T47D (cell line): Measurements from ENCODE around the gene WDR27.
"Not testable (repeated sequence)": the region's sequence is repeated elsewhere in the genome, so short reads cannot be mapped to it uniquely, and the experiment has no call there.

Experiments used
- DNase-seq, 2 experiments: peaks; one replicate each; pipeline versions ENCODE4 v3.0.0 to v3.0.0-alpha.2; 2011 to 2012; ENCODE audit warnings: low read depth in 1 of 2, low spot score in 1 of 2
- JUND ChIP-seq: IDR thresholded peaks from 2 replicates; pipeline ENCODE4 v1.6.1; 2012; ENCODE audit warnings: low read depth
- in situ Hi-C: cut with HindIII; loops from 2 replicates; pipeline ENCODE4 v1.10.0; 2016; ENCODE audit warnings: low sequenced_read_pairs, low pct_unique_long_range_greater_than_20kb

WDR27 gene

DNA sequence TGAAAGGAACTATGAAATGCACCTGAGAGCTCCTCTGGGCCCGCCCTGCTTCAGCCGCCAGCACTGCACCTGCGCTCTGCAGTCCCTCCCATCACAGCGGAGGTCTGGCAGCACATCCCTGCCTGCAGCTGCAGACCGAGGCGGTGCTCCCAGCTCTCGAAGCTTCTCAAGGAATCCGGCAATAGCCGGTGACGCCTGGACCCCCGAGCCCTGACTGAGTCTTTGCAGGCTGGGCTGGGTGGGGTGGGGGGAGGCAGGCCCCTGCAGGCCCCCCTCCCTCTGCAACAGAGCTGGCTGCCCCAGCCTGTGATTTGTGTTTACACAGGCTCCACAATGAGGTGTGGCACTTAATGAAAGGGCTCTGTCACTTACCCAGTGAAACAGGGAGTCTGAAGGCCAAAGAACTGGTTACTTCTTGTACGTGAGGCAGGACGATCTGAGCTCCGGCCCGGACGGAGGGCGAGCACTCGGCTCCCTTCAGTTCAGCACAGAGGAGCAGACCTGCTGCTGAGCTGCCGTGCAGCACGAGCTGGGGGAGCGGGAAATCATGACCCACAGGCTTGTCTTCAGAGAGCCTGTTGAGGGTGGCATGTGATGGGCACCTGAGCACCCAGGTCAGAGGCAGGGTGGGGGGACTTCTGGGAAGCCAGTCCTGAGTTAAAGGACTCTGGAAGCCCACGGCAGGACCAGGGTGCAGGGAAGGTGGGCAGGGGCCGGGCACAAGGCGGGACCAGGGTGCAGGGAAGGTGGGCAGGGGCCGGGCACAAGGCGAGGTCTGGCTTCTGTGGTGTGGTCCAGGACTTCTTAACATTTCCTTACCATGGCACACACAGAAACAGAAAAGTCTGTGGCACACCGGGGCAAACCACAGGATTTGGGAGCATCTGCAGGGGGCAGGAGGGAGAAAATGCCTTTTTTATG, 255.9 kb downstream of the WDR27 start:
- no peak for TF ChIP-seq JUND
- no peak for DNase-seq
- in situ Hi-C loops, result no loop called here

DNA sequence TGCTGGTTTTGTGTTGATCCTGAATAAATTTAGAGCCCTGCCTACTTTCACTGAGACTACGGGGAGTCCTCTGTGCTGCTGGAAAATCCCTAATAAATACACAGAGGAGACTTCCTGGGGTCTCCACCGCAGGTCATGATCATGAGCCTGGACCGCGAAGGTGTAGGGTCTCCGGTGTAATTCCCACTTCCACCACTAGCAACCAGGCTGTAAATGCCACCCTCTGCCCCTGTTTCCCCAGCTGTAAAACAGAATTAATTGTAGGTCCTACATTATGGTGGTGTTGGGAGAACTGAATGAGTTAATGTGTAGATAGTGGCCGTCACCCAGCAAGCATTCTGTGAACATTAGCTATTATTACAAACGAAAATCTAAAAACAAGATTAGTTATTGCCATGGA, 256.6 kb downstream of the WDR27 start:
- no peak for TF ChIP-seq JUND
- in situ Hi-C loops, result no loop called here
- DNase-seq, result no peak

GRCh38 chr6:169441292-169441691, 260.5 kb downstream of the WDR27 start:
- no peak for TF ChIP-seq JUND
- in situ Hi-C loops, result no loop called here
- DNase-seq, result no peak

DNA sequence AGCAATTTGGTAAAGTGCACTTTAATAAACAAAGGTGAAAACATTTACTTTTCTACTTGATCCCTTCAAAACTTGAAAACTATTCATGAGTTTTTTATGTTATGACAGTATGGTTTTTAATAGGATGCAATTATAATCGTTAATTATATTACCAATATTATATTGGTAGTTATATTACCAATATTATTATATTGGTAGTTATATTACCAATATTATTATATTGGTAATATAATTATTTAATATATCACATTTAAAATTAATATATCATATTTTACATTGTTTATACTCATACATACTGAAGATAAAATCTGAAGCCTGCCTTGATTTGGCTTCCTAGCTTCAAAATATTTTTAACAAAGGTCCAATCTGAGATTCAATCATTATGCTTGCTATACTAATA, 262.1 kb downstream of the WDR27 start:
- DNase-seq, result no peak
- no peak for TF ChIP-seq JUND
- in situ Hi-C loops, result no loop called here

DNA sequence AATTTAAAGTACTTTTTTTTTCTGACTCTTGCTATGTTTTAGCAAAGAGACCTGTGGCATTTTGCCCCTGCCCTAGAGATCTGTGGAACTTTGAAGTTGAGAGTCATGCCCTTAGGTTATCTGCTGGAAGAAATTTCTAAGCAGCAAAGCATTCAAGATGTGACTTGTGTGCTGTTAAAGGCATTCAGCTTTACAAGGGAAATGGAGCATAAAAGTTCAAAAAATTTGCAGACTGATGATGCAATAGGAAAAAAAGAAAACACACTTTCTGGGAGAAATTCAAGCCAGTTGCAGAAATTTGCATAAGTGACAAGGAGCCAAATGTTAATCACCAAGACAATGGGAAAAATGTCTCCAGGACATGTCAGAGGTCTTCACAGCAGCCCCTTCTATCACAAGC, 267.3 kb downstream of the WDR27 start:
- DNase-seq, in situ Hi-C loops: not testable (repeated sequence)

DNA sequence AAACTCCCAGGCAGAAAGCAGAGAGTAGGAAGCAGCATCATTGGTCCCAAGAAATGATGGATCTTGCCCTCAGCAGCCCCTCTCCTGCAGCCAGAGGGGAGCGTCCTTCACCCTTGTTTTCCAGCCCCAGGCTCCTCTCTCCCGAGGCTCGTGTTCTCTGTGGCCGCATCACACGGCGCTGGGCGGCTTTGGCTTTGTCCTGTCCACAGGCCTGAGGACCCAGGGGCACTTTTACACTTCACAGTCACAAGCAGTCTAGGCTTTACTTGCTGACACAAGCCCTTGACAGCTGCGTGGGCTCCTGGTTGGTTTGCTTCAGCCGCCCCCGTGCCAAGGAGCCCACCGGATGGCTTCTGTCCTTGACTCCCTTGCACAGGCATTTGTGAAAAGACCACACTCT, 272.8 kb downstream of the WDR27 start:
- in situ Hi-C loops, result no loop called here
- no peak for TF ChIP-seq JUND

DNA sequence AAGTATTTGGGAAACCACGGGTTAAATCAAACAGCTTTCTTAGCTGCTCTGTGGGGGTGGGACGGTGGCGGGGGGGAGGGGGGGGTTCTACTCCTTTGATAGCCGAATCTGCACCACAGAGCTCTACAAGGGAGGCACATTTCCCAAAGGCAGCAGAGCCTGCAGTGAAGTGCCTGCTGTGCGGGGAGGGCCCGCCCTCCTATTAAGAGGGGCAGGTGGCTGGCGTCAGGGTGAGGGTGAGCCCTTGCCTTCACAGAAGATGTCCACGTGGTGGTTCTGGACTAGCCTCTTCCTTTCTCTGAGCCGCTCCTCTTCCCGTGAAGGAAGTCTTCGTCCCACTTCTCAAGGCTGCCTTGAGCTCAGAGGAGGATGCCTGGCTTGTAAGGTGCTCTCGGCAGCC, 273.3 kb downstream of the WDR27 start:
- no peak for TF ChIP-seq JUND
- in situ Hi-C loops, result no loop called here
- no peak for DNase-seq

More for the DNA sequence above, 272.8 kb downstream of the WDR27 start:
- no peak for DNase-seq

GRCh38 chr6:169427856-169428255, 274.0 kb downstream of the WDR27 start:
- in situ Hi-C loops, result no loop called here
- DNase-seq, result no peak
- TF ChIP-seq JUND, result no peak

GRCh38 chr6:169426611-169427010, 275.2 kb downstream of the WDR27 start:
- in situ Hi-C loops, result no loop called here

DNA sequence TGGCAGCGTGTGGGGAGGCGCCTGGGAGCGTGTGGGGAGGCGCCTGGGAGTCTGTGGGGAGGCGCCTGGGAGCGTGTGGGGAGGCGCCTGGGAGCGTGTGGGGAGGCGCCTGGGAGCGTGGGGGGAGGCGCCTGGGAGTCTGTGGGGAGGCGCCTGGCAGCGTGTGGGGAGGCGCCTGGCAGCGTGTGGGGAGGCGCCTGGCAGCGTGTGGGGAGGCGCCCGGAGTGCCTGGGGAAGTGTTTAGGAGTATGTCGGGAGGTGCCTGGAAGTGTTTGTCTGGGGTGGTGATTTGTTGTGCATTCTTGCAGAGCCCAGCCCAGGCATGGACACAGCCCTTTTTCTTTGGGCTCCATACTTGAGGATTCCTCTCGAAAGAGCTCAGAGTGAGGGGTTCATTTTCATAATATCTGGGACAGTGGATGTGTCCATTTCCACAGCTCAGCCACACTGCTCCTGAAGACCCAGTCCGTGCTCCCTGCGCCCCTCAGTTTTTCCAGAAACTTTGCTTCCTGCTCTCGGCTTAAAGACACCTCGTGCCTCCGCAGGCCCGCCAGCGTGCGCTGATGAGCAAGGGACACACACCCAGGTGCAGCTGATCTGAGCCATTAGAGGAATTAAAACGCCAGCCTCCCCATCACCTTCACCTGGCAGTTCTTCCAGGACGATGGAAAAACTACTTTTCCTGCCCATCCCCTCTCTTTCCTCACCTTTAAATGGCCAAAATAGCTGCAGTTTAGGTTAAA, 276.0 kb downstream of the WDR27 start:
- no peak for TF ChIP-seq JUND
- DNase-seq, result no peak
- in situ Hi-C loops, result no loop called here

More at GRCh38 chr6:169426611-169427010, 275.2 kb downstream of the WDR27 start:
- TF ChIP-seq JUND, result no peak
- no peak for DNase-seq

DNA sequence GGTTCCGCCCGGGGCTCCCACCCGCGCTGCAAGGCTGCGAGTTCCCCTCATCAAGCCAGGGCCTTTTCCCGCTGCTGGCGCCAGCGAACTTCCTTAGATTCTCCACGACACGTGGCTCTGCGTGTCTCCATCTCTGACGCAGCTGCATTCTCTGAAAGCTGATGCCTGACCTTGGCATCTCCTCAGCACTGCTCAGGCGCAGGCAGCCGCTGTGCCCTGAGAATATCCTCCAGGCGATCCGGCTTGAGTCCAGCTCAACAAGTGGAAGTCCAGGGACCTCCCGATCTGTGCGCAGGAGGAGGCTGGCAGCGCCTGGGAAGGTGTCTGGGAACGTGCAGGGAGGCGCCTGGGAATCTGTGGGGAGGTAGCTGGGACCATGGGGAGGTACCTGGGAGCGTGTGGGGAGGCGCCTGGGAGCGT, 277.0 kb downstream of the WDR27 start:
- DNase-seq, result no peak
- TF ChIP-seq JUND, result no peak
- in situ Hi-C loops, result no loop called here

DNA sequence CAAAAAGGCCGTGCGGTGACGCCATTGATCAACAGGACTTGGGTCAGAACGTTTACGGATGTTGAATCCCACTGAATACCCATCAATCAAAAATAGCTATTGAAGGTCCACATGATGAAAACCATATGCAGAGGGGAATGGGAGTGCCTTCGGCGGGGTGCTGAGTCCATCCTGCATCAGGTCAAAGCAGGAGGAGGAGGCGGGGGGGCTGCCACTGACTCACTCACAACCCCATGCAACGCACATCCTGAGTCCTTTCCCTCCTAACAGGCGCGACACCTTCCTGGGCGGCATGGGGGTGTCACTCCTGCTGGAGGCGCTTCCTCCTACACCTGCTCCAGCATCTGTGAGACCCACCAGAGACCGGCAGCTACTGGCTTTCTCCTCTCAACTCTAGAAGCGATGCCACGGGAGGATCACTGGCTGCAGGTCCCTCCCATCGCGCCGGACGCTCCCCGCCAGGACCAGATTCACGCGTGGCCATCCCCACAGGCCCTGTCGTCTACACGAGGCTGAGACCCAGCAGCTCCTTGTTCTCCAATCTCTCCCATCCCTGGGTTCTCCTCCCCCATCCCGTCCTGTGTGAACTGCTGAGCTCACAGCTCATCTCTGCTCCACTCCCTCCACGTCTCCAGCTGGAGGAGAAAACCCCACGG, 277.6 kb downstream of the WDR27 start:
- DNase-seq, result no peak
- no peak for TF ChIP-seq JUND
- in situ Hi-C loops, result no loop called here
